ENCODE data around the gene GHRL.

DNA sequence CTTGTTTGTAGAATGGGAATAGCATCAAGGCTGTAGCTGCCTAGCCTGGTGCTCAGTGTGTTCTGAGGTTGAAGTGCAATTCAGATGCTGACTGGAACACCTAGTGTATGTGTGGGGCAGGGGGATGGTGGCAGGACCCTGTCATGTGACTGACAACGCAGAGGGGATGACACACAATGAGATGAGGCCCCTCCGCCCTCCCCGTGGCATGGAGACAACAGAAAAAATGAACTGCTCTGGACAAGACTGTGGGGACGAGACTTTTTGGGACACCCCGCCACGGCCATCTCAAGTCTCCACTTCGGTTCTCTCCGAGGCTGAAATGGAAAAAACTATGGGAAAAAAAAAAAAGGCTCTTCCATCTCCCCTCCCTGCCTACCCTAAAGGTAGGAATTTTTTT, 38.6 kb upstream of the GHRL start:
- TF ChIP-seq, protein P1, sequence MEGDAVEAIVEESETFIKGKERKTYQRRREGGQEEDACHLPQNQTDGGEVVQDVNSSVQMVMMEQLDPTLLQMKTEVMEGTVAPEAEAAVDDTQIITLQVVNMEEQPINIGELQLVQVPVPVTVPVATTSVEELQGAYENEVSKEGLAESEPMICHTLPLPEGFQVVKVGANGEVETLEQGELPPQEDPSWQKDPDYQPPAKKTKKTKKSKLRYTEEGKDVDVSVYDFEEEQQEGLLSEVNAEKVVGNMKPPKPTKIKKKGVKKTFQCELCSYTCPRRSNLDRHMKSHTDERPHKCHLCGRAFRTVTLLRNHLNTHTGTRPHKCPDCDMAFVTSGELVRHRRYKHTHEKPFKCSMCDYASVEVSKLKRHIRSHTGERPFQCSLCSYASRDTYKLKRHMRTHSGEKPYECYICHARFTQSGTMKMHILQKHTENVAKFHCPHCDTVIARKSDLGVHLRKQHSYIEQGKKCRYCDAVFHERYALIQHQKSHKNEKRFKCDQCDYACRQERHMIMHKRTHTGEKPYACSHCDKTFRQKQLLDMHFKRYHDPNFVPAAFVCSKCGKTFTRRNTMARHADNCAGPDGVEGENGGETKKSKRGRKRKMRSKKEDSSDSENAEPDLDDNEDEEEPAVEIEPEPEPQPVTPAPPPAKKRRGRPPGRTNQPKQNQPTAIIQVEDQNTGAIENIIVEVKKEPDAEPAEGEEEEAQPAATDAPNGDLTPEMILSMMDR (IDR thresholded peaks at IDR 0.05), result no peak
- no peak for TF ChIP-seq POLR2A (IDR thresholded peaks at IDR 0.05)

Data from body of pancreas (tissue), 4 donors.